NCI-H2171 treated with DMSO at 0.1 percent for 48 hours (cell line): ENCODE data around the gene FGF1.

ENCODE experiments used
- DNase-seq: peaks from one replicate; lab custom pipeline; 2025; lab: John Stamatoyannopoulos, UW

The FGF1 gene

GRCh38 chr5:142697356-142698255 lies 11.7 kb upstream of the FGF1 start:
- DNase-seq = no peak

GRCh38 chr5:142696379-142696778 lies 10.5 kb upstream of the FGF1 start:
- no peak for DNase-seq

- DNase-seq = no peak
Observed at GRCh38 chr5:142694092-142694856, 8.4 kb upstream of the FGF1 start.

- no peak for DNase-seq
Observed at GRCh38 chr5:142692321-142692894, 6.5 kb upstream of the FGF1 start.

- DNase-seq = no peak
Observed at GRCh38 chr5:142690667-142691066, 4.8 kb upstream of the FGF1 start.

- no peak for DNase-seq
Observed at GRCh38 chr5:142689081-142689480, 3.2 kb upstream of the FGF1 start.

GRCh38 chr5:142688281-142688989 lies 2.5 kb upstream of the FGF1 start:
- no peak for DNase-seq

- DNase-seq = no peak
Observed at GRCh38 chr5:142686968-142687367, 1.1 kb upstream of the FGF1 start.

- DNase-seq = no peak
Observed at GRCh38 chr5:142686210-142686734, 382 bp upstream of the FGF1 start.

- DNase-seq = no peak
Observed at GRCh38 chr5:142684508-142685041, 1.3 kb downstream of the FGF1 start.

GRCh38 chr5:142683881-142684505 lies 1.9 kb downstream of the FGF1 start:
- no peak for DNase-seq

- DNase-seq = no peak
Observed at GRCh38 chr5:142683116-142683515, 2.8 kb downstream of the FGF1 start.

GRCh38 chr5:142680605-142681259 lies 5.2 kb downstream of the FGF1 start:
- no peak for DNase-seq

- DNase-seq = no peak
Observed at GRCh38 chr5:142679744-142680143, 6.1 kb downstream of the FGF1 start.

- no peak for DNase-seq
Observed at GRCh38 chr5:142678529-142678928, 7.4 kb downstream of the FGF1 start.

GRCh38 chr5:142677198-142677597 lies 8.7 kb downstream of the FGF1 start:
- DNase-seq = no peak

GRCh38 chr5:142676318-142676717 lies 9.6 kb downstream of the FGF1 start:
- no peak for DNase-seq

- DNase-seq = no peak
Observed at GRCh38 chr5:142674531-142675469, 11.1 kb downstream of the FGF1 start.

- no peak for DNase-seq
Observed at GRCh38 chr5:142671801-142672200, 14.1 kb downstream of the FGF1 start.

- no peak for DNase-seq
Observed at GRCh38 chr5:142671266-142671665, 14.6 kb downstream of the FGF1 start.
